HG03135 (cell line): ENCODE measurements around the gene F12.

ENCODE experiments used
- ATAC-seq: cut with Tn5 transposase; IDR thresholded peaks from one replicate; pipeline ENCODE4 v1.9.1; 2021; ENCODE audit warnings: mild to moderate bottlenecking, moderate library complexity; ENCODE audit not compliant: unreplicated experiment

The F12 gene

GRCh38 chr5:177446200-177447065 is 37.1 kb upstream of the F12 start, which contains the start of gene PRR7:
PRR7 (plus strand) TSS chr5:177446814; CDS start chr5:177455068, 8,254 bp downstream.
- ATAC-seq: peak; percentile 52

GRCh38 chr5:177445917-177446199 is 36.5 kb upstream of the F12 start:
- ATAC-seq: no peak

GRCh38 chr5:177445052-177445916 is 35.9 kb upstream of the F12 start:
- no peak for ATAC-seq

DNA sequence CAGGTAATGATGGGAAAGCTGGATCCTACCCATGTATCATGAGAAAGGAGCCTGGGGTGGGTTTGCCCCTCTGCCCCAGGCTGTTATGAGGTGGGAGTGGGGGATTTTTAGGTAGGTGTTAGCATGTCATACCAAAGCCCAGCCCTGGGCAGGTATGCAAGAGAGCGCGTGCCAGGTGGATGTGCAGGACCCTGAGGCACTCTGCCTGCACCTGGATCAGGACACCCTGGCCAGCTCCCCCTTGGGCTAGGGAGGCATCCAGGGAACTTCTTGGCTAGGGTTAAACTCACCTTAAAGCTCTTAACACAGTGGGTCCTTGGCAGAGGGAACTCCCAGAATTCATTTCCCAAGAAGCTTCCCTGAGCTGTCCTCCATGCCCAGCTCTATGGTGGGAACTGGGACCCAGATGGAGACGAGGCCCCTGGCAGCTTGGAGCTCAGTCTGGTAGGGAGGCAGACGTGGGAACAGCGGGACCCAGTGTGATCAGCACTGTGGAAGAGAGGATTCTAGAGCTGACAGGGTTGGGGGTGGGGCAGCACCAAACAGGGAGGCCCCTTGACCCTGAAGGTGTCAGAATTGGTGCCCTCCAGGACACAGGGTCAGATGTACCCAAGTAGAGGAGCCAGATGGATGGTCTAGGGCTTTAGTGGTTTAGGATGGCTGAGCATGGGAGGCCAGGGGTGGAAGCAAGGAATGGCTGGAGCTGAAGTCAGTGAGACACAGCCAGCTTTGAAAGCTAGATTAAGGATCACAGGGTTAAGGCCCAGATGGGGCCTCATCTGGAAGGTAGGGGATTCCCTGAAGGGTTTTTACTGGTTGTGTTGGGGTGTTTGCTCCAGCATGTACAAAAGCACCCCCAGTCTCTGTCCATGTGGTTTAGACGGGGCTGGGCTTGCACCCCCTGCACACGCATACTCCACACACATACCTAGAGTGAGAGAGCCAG is 35.0 kb upstream of the F12 start:
- ATAC-seq: no peak

DNA sequence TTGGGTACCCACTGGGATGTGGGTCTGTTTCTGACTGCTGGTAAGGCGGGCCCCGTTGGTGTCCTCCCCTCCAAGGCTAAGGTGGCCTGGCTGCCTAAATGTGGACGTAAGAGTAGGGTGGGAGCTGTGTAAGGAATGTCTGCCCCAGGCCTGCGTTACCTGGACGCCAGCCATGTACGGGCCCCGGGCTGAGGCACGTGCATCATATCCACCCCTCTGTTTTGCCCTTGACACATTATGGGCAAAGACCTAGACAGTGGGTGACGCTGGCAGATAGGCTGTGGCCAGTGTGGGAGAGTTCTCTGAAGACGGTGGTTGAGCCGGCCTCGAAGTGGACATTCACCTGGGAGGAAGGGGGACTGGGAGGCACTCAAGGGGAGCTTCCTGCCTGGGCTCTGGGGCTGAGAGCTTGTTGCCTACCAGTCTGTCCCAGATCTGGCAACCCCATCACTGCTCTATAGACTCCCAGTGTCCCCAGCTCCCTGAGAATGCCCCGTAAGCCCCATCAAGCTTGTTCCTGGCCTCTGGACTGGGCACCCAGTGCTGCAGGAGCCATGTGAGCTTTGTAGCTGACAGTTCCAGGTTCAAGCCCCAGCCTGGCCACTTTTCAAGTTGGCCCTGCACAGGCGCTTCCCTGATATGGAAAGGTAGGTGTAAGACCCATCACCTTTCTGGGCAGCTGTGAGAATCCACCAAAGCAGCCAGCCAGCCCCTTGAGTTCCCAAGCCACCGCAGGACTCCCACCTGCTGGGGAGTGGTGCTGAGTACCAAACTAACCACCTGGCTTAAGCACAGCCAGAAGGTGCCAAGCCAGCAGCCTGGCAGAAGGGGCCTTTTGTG is 34.0 kb upstream of the F12 start:
- no peak for ATAC-seq

GRCh38 chr5:177442066-177442826 is 32.9 kb upstream of the F12 start:
- no peak for ATAC-seq

GRCh38 chr5:177440990-177441780 is 31.8 kb upstream of the F12 start:
- ATAC-seq: no peak

DNA sequence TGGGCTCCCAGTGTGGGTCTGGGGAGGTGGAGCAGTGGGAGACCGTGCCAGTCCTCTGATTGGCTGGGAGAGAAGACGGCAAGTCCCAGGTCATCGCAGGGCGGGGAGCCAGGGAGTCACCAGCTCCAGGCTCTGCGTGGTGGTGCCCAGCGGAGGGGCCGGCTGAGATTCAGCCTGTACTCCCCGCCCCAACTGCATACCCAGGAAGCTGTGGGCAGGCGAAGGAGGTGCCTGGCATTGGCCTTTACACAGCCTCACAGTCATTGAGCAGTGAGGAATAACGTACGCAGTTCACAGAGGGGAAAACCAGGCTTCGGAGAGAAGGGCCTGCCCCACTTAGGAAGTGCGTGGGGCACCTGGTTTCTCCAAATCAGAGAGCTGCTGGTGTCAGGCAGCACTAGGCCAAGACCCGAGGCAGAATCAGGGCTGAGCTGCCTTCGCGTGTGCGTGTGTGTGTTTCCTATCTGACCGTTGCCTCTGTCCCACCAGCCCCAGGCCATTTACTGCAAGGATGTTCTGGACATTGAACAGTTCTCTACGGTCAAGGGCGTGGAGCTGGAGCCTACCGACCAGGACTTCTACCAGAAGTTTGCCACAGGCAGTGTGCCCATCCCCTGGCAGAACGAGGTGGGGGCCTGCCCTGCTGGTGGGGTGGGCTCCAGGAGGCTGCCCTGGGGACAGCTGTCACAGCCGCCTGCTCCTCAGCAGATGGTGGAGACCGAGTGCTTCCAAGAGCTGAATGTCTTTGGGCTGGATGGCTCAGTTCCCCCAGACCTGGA is 31.0 kb upstream of the F12 start:
- ATAC-seq: no peak

- ATAC-seq: no peak
Observed at GRCh38 chr5:177439518-177440053, 30.2 kb upstream of the F12 start.

- ATAC-seq: no peak
Observed at GRCh38 chr5:177438468-177438867, 29.1 kb upstream of the F12 start.

GRCh38 chr5:177437623-177438022 is 28.3 kb upstream of the F12 start:
- ATAC-seq: no peak

DNA sequence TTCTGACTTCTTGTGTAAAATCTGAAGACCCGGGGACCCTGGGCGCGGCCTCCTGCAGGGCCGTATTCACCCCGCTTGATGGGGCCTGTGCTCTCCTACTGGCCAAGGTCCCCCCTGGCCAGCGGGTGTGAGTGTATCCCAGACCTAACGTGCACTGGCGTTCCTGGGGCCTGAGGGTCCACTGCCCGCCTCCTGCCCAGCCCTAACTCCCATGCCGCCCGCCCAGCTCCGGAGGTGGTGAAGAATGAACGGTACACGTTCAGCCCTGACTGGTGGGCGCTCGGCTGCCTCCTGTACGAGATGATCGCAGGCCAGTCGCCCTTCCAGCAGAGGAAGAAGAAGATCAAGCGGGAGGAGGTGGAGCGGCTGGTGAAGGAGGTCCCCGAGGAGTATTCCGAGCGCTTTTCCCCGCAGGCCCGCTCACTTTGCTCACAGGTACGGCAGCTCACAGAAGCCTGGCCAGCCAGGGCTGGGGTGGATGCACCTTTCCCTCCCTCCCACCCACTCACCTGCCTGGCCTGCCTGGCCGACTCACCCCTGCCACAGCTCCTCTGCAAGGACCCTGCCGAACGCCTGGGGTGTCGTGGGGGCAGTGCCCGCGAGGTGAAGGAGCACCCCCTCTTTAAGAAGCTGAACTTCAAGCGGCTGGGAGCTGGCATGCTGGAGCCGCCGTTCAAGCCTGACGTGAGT is 26.6 kb upstream of the F12 start:
- no peak for ATAC-seq

DNA sequence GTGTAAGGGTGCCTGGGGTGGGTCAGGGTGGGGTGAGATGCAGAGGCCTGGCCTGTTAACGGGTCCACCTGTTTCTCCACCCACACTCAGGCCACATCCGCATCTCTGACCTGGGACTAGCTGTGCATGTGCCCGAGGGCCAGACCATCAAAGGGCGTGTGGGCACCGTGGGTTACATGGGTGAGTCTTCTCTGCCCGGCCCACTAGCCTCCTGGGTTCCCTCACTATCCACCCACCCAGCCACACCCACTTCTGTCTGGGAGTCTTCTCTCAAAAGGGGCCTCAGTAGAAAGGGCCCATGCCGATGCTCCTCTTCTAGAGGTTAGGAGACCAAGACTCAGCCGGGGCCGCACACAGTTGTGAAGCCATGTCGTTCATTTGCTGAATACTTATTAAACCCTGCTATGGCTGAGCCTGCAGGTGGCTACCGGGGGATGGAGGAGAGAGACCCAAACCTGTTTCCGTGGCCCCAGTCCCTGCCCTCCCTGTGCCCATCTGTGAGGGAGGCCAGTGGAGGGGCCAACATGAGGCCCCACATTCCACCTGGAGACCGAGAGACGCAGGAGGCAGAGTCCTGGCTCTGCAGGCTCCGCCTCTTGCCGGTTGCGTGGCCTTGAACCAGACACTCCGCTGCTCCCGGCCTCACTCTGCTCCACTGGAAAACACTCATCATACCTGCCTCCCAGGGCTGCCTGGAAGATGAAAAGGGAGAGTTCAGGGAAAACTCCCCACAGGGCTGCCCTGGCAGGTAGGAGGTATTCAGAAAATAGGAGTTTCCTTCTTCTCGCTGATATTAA is 25.8 kb upstream of the F12 start:
- no peak for ATAC-seq

DNA sequence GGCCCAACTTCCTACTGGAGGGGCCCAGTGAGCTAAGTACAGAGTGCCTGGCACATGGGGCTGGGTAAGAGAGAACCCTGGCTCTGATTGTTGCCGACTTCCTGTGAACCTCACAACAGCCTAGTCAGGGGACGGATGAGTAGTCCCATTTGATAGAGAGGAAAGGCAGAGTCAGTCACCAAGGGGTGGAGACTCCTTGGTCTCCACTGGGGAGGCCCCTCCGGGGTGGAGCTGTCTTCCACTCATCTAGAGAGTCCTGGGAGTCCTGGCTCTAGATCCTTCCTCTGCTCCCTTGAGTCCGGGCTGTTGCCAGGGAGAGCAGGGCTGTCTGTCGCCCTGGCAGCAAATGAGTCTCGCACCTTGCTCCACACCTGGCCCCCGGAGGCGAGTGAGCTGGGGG is 25.1 kb upstream of the F12 start:
- no peak for ATAC-seq

DNA sequence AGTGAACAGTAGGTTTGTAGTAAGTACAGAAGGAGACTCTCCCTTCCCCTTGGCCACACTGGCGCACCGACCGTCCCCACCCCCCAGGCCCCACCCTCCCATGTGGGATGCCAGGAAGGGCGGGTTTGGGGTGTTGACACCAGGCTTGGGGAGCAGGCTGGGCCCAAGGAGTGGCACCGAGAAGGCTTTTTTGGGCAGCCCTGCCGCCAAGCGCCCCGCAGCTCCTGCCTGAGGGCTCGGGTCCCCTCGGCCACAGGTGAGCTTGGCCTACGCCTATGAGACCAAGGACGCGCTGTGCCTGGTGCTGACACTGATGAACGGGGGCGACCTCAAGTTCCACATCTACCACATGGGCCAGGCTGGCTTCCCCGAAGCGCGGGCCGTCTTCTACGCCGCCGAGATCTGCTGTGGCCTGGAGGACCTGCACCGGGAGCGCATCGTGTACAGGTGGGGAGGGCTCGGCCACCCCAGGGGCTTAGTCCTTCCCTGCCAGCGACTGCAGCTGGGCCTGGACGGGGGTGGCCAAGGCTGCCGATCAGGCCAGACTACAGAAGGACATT is 24.4 kb upstream of the F12 start:
- no peak for ATAC-seq
